ENCODE measurements around the gene FOXRED2. TPM values are rescaled to one million over a fixed set of nuclear protein-coding genes. Genes with fewer than 3 reads are reported as not detected.
"Not testable (repeated sequence)": the region's sequence is repeated elsewhere in the genome, so short reads cannot be mapped to it uniquely, and the experiment has no call there.

The FOXRED2 gene
- total RNA-seq, 1 donor from 2014 or later = 13.7 TPM

DNA sequence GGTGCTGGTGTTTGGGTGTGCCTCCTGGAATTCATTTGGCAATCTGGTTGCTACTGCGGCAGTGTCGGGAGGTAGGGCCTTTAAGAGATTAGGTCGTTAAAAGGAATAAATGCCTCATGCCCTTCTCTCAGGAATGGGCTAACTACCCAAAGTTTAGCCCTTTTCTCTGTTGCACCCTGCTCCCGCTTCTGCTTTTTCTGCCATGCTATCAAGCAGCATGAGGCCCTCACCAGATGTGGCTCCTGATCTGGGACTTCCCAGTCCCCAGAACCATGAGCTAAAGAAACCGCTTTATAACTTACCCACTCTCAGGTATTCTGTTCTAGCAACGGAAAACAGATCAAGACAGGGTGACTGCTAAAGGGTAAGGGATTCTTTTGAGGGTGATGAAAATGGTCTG is 15.8 kb upstream of the FOXRED2 start:
- intact Hi-C loops (cut with DNase I) = no loop called here
- DNase-seq (ENCODE audit: low spot score) (no peak), ATAC-seq (no peak)

DNA sequence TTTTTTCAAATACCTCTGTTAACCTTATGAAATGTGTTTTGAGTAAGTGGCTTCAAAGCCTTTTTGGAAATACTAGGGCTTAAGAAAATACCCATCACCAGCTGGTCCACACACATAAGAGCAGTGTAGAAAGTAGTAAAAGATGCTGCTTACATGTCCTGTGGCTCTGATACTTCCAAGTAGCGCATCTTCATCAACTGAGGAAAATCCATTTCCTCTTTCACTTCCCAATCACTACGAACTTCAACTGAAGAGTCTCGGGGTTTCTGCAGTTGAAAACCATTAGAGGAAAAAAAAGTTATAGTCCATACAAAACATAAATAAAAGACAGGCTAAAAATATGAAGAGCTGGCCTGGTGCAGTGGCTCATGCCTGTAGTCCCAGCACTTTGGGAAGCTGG is 13.6 kb upstream of the FOXRED2 start:
- DNase-seq (ENCODE audit: low spot score) (no peak), ATAC-seq (no peak)
- intact Hi-C loops (cut with DNase I) = no loop called here

DNA sequence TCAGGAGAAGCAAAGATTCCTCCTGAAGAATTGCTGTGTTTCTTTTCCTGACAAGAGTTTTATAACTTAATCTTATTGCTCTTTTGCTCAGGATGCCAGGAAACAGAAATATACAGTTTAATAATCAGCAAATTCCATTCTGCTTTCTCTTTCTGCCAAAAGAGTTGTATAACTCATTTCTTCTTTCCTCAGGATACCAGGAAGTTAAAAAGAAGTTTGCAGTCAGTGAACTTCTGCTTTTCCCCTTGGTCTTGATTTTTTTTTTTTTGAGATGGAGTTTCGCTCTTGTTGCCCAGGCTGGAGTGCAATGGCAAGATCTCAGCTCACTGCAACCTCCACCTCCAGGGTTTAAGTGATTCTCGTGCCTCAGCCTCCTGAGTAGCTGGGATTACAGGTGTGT is 13.1 kb upstream of the FOXRED2 start:
- ATAC-seq; intact Hi-C loops (cut with DNase I); DNase-seq (ENCODE audit: low spot score): not testable (repeated sequence)

DNA sequence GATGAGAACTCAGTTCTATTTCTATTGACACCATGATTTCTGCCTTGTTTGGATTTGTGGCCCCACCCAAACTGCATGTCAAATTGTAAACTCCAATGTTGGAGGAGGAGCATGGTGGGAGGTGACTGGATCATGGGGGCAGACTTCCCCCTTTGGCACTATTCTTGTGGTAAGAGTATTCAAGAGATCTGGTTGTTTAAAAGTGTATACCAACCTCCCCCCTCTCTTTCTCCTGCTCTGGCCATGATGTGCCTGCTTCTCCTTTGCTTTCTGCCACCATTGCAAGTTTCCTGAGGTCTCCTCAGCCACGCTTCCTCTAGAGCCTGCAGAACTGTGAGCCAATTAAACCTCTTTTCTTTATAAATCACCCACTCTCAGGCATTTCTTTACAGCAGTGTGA is 7.9 kb upstream of the FOXRED2 start:
- ATAC-seq = no peak
- DNase-seq (ENCODE audit: low spot score) = no peak
- intact Hi-C loops (cut with DNase I) = no loop called here

GRCh38 chr22:36512991-36513390 is 6.2 kb upstream of the FOXRED2 start:
- intact Hi-C loops (cut with DNase I) = no loop called here
- ATAC-seq (no peak), DNase-seq (ENCODE audit: low spot score) (no peak)

- ATAC-seq = no peak
- intact Hi-C loops (cut with DNase I) = no loop called here
- no peak for DNase-seq (ENCODE audit: low spot score)
Observed at GRCh38 chr22:36512333-36512732, 5.5 kb upstream of the FOXRED2 start.

DNA sequence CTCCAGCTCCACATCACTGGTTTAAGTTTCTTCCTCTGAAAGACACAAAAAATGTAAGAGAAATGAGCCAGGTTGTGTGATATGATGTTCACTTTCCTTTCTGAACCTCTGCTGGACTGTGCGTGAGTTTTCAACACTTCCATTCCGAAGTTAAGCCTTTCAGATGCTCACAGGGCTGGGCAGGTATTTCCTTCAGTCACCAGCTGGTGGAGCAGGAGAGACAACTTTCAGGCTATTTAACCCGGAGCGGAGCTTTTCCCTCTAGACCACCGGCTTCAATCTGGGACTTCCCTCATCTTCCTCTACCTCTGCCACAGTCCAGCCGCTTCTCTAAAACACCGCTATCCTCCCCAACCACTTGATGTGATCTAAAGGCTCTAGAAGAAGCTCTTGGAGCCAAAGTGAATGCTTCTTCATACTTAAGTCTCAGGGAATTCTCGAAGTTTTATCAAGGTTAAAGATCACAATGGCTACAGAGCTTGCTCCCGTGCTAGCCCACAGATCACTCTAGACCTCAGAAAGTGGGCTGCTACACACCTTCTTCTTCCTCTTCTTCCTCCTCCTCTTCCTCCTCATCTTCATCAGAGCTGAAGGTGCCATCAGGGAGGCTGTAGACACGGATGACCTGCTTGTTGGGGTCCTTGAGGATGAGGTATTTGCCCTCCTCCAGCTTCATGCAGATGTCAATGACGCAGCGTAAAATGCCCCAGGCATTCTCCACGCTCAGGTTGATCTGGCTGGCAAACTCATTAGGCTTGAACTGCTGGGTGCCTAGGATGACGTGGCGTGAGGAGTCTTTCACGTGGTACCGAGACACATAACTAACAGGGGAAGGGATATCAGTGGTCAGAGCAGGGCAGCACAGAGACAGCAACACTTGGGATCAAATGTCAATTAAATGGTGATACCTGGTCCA is 4.4 kb upstream of the FOXRED2 start:
- no peak for DNase-seq (ENCODE audit: low spot score)
- intact Hi-C loops (cut with DNase I) = no loop called here
- no peak for ATAC-seq

DNA sequence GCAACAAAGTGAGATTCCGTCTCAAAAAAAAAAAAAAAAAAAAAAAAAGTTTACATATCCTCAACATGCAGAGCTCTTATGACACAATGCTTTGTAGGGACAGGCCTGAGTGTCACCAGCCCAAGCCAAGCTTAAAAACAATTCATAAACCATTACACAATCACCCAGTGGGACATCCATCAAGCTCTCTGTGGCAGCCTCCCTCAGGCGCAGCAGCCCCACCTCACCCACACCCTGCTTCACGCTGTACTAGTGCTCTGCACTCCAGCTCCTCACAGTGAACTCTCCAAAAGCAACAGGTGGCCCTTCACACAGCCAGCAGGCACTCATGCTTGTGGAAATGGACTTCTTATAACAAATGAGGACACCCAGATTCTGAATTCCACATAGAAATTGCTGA is 3.5 kb upstream of the FOXRED2 start:
- no peak for DNase-seq (ENCODE audit: low spot score)
- intact Hi-C loops (cut with DNase I) = no loop called here
- ATAC-seq = no peak

GRCh38 chr22:36507518-36508010 is 724 bp upstream of the FOXRED2 start:
- ATAC-seq = no peak
- intact Hi-C loops (cut with DNase I) = no loop called here
- no peak for DNase-seq (ENCODE audit: low spot score)

DNA sequence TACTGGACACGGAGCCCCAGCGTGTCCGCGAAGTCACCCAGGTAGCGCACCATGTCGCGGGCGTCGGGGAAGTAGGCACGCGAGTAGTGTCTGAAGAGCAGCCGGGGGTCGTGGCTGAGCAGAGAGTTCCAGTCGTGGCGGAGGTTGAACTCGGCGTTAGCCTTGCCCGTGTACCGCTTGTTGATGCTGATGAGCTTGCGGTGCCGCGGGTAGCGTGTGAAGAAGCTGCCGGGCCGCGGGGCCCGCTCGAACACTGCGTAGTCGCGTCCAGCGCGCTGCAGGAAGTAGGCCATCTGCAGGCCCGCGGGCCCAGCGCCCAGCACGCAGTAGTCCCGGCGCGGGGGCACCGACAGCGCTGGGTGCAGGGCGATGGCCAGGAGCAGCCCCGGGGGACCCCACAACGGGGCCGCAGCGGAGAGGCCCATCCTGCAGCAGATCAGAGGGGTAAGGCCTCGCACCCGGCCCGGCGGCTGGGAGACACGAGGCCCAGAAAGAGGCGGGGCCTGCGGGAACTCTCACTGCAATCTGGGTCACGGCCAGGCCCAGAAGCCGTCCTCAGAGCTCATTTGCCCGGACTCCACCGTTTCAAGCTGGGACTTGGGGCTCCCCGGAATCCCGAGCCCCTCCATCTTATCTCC is 723 bp downstream of the FOXRED2 start:
- DNase-seq (ENCODE audit: low spot score) (no peak), ATAC-seq (peak; percentile 3)
- intact Hi-C loops (cut with DNase I) = no loop called here

DNA sequence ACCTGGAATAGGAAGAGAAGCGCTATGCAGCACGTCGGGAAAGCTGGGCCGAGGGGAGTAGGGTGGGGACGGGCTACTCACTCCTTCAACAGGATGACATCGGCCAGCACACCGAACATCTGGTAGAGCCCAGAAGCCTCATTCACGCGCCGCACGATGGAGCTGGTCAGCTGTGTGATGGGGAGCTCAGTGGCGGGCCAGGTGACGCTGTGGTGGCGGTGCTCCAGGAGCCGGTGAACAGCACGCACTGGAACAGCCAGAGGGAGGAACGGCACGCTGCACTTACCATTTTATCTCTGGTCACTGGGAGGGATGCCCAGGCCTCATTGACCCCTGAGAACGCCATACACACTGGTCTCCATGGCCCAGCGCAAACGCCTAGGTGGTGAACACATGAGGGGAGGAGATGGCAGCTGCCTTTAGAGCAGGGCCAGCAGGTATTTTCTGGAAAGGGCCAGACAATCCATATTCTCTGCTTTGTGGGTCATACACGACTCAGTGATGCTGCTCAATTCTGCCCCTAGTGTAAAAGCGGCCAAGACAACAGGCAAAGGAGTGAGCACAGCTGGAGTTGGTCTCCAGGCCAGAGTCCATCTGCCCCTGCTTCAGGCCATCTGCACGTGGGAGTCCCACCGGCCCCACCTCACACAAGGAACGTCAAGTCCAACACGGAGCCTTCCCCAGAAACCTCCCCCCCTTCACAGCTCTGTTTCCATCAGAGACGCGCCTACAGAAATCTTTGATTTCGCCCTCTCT is 8.8 kb downstream of the FOXRED2 start:
- intact Hi-C loops (cut with DNase I) = no loop called here
- no peak for DNase-seq (ENCODE audit: low spot score)
- no peak for ATAC-seq

DNA sequence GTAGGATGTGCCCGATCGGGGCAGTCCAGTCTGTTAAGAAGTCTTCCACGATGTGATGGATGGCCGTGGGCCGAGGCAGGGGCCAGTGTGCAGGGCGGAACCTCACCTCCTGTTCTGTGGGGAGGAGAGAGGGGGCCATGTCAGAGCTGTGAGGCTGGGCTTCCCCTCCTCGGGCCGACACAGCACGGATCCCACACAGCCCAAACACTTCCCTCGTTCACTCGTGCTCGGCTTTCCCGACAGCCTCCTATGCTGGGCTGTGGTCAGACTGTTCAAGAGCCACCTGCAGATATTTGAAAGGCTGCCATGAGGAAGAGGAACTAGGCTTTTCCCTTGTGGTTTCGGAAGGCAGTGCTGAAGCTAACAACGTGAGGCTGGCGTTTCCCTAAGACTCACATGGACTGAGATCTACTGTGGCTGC is 13.1 kb downstream of the FOXRED2 start:
- intact Hi-C loops (cut with DNase I) = no loop called here
- DNase-seq (ENCODE audit: low spot score) = no peak
- ATAC-seq = peak; percentile 77

DNA sequence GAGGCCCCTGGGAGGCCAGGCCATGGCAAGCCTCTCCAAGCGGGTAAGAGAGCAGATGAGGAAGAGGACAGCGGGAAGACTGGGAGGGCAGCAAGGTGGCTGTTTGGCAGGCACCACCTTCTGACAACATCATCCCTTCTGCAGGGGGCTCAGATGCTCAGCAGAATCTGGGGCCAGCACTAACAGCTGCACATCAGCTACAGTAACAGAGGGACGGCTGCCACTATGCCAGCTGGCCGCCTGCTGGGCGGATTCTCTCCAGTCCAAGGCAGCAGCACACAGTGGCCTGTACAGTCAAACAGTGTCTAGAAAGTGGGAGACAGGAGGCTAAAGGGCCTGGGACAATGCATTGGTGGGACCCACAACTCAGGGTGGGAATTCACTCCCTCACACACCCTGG is 14.7 kb downstream of the FOXRED2 start:
- ATAC-seq (no peak), DNase-seq (ENCODE audit: low spot score) (no peak)
- intact Hi-C loops (cut with DNase I) = no loop called here

- ATAC-seq (no peak), DNase-seq (ENCODE audit: low spot score) (no peak)
- intact Hi-C loops (cut with DNase I) = no loop called here
Observed at GRCh38 chr22:36491155-36491554, 15.7 kb downstream of the FOXRED2 start.

DNA sequence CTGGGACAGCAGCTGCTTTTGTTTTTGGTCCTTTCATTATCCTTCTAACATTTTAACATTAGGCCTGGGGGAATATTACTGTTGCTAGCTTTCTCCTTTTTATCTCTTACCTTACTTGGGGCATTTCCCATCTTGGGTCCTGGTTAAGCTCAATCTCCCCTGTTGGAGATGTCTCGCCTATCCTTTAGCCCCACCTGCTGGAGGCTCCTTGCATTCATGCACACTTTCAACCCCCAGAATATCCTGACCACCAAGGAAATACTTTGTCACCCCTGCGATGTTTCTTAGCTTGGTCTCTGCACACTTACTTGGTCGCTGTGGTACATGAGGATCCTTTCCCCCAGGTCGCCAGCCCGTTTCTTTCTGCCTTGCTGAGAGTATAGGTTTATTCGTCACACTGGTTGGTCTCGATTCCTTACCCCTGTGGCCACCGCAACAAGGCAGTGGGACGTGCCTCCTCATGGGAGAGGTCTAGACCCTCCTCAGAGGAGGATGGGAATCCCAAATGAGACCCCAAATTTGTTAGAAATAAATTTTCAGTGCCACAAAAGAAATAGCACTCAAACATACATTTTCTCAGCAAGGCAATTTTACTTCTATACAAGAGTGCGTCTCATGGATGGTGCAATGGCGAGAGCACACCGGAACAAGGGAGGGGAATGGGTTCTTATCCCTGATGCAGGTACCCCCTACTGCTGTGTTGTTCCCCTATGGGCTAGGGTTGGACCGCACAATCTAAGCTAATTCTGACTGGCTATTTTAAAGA is 20.0 kb downstream of the FOXRED2 start:
- no peak for DNase-seq (ENCODE audit: low spot score)
- no peak for ATAC-seq
- intact Hi-C loops (cut with DNase I) = no loop called here

DNA sequence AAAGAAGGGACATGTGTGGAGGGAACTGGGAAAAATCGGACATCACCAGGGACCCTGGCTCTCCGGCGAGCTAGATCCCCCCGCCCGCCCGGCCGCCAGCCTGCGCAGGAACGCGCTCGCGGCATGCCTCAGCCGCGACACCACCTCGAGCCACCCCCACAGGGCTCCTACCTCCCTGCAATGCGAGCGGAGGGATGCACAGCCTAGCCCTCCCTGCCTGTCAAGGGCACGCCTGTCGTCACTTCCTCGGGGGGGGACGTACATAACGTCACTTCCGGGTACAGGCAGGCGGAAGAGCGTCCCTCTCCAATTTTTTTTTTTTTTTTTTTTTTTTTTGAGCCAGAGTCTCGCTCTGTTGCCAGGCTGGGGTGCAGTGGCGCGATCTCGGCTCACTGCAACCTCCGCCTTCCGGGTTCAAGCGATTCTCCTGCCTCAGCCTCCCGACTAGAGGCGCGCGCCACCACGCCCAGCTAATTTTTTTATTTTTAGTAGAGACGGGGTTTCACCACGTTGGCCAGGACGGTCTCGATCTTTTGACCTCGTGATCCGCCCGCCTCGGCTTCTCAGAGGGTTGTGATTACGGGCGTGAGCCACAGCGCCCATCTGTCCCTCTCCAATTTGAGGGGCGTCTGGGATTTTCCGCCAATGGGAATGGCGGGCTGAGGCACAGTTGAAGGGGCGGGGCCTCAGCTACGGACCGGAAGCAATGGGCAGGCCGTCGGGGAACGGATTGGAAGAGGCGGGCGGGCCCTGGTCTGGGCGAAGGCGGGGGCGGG is 25.3 kb downstream of the FOXRED2 start, which contains the start of gene TXN2:
Gene TXN2, minus strand, starts transcription at position 248 of the 776 bp plus-strand sequence. CDS start 803 bp downstream, outside the sequence.
- DNase-seq (ENCODE audit: low spot score) = peak; percentile 98
- peak; percentile 97 for ATAC-seq
- intact Hi-C loops (cut with DNase I) = no loop called here

- ATAC-seq (no peak), DNase-seq (ENCODE audit: low spot score) (no peak)
- intact Hi-C loops (cut with DNase I) = no loop called here
Observed at GRCh38 chr22:36480941-36481392, 25.9 kb downstream of the FOXRED2 start.

- intact Hi-C loops (cut with DNase I) = no loop called here
- no peak for DNase-seq (ENCODE audit: low spot score)
- no peak for ATAC-seq
Observed at GRCh38 chr22:36478966-36479365, 27.9 kb downstream of the FOXRED2 start.
